COLO668 (cell line): ENCODE results near the gene MAP4K5.
"Not testable (repeated sequence)": the region's sequence is repeated elsewhere in the genome, so short reads cannot be mapped to it uniquely, and the experiment has no call there.

Experiments
- DNase-seq: peaks from one replicate; lab custom pipeline; 2025; ENCODE audit not compliant: unreplicated experiment; lab: John Stamatoyannopoulos, UW

The MAP4K5 gene

DNA sequence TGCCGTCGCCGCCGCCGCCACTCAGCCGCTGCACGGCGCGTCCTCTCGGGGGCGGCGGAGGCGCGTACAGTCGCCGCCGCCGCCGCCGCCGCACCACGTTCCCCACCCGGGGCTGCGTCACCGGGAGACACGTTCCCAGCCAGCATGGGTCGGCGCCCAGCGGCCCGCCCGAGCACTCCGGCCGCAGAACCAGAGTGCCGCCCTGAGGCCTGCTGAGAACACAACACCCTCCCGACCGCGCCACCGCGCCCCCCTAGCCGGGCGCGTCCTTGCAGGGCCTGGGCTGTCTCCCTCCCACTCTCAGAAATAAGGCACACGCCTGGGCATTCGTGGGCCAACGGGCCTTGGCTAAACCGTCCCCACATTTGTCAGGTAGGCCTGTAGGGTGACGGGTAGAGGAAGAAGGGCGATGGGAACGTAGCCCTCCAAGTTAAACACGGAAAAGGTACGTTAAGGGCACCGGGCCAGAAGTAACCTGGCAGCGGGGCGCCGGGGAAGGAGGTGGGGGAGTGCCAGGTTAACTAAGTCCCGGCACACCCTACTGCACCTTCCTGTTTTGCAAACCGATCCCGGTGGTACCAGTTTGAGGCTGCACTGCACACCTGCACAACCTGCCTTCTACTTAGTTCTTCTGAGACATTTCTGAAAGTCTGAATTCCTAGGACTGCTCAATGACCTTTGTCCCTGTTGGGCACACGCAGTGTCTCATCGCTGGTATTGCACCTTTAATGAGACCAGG, at the start of gene MAP4K5:
Gene MAP4K5, minus strand, starts transcription at position 68 of the 739 bp plus-strand sequence. CDS start 520 bp downstream, outside the sequence.
- DNase-seq, result peak; percentile 96

DNA sequence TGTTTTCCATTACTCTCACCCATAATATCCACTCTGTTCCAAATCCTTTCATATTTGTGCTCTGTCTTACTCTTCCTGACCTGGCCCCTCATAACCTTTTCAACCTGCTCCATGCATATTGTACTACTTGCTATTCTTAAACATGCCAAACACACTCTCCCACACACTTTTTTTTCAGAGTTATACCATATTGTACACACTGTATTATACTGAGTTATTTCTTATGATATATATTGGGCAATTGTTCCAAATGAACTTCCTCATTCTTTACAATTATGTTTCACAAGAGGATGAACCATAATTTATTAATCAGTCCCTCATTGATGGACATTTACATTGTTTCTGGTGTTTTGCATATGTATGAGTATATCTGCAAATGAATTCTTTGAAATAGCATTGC, 46.1 kb upstream of the MAP4K5 start:
- no peak for DNase-seq

DNA sequence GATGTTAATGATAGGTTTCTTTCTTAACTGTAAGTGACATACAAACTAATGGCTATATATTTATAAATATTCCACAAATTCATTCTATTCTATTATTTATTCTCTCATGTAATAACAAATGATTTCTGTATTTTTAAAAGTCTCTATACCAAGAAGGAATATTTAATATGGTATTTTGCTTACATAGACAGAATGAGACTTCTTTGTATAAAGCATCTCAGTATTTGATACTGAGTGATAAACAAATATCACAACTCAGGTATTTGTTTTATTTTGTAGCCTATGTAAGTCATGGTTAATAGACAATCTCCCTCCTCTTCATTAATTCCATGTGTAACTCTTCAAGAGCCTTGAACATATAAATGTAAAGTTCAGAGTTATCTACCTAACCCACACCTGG, 45.6 kb upstream of the MAP4K5 start:
- DNase-seq, result no peak

DNA sequence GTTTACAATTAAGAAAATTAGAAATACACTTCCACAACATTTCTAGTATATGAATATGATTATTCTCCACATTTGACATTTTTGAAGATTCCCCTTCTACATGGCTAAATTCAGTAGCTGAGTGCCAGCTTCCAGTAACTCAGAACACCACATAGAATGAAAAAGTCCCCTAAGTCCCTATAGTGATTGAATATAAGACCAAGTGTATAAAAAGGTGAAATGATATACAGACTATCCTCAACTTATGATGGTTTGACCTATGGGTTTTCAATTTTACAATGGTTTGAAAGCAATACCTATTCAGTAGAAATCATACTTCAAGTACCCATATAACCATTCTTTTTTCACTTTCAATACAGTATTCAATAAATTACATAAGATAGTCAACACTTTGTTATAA, 43.4 kb upstream of the MAP4K5 start:
- no peak for DNase-seq

DNA sequence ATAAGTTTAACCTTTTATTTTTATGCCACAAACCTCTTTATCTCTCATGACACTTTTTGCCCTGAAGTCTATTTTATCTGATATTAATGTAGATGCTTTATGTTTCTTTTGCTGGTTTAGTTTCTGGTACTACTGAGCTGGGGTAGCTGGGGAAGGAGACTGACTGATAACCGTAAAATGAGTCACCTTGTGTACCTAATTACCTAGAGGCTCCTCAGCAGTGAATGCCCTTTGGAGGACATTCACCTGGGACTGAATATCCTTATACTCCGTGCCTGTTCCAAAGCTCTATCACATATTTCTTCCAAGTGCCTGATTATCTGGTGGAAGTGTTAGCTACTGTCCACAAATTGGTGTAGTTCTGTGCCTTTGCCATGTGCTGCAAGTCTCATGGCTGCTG, 41.5 kb upstream of the MAP4K5 start:
- DNase-seq, result no peak

DNA sequence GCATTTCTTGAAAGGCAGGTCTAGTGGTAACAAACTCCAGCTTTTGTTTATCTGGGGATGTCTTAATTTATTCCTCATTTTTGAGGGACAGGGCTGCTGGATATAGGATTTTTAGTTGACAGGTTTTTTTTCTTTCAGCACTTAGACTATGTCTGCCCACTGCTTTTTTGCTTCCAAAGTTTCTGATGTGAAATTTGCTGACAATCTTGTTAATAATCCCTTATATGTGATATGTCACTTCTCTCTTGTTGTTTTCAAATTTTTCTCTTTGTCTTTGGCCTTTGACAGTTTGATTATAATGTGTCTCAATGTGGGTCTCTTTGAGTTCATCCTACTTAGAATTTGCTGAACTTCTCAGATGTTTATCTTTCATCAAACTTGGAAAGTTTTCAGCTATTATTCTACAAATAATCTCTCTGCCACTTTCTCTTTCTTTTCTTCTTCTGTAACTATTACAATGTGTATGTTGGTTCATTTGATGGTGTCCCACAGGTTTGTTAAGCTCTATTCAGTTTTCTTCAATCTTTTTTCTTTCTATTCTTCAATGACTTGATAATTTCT, 37.4 kb upstream of the MAP4K5 start:
- DNase-seq, result no peak

DNA sequence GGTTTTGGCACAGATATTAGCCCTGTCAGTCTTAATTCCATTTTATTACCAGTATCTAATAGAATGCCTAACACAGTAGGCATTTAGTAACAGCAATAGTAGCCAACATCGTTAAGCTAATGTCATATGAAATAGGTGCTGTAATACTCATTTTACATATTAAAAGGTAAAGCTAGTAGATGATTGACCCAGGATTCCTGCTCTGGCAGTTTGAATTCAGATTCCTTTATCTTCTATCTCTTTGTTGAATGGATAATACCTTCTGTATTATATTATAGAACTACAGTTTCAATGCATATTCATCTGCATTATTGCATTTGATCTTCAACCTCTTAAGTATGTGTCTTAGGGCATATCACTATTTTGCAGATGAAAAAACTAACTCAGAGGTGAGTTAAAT, 30.5 kb upstream of the MAP4K5 start:
- no peak for DNase-seq

DNA sequence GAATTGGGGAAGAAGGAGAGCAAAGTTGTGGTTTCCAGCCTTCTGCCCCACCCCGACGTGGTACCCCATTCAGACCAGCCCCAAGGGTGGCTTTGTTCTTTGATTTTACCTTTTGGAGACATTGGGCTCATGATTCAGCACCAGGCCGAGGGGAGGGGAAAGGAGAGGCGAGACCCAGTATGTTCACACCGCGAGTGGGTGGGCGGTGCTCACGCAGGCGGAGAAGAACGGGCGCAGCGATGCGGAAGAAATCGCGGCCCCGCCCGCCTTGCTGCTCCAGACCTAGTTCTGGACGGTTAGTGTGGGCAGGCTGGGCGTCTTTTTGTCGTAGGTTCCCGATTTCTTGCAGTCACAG, 28.5 kb upstream of the MAP4K5 start:
- peak; percentile 83 for DNase-seq

DNA sequence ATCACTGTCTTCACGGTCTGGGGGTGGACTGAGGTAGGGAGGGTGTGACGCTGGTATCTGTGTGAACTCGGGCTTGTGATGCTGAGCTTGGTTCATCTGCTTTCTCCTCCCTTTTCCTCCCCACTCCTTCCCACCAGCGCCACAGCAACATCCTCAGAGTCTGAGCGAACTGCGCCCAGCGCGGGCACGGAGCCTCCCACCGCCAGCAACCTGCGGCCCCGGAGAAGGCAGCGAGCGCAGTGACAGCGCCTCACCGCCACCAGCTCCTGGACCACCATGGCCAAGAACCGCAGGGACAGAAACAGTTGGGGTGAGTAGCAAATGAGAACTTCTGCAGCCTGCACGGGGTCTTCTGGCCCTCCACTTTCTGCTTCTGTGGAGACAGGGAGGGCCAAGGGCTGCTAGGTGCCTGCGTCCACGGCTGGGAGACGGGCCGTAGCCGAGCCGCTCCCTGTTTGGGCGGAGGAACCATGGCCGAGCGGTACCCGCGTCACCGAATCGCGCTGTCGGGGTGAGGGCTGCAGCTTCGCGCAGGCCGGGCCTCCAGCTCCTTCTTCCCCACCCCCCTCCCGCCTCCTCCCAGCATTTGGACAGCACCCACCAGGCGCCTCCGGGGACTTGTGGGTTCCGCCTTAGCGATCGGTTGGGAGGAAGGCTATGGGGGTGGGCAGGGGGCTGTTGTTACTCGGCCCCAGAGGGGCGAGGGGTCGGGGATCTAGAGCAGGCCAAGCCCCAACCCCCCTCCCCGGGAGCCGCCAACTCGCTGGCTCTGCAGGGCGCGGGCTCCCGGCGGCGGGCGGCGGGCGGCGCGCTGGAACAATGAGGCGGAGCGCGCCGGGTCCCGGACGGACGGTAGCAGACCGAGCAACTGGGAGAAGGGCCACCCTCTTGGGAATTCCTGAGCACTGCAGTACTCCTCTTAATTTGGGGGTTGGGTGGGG, 27.9 kb upstream of the MAP4K5 start, which contains the start of gene ATL1:
Gene ATL1, plus strand, starts transcription at position 156 of the 941 bp plus-strand sequence. Its CDS starts 121 bp downstream, at position 277.
- DNase-seq, result peak; percentile 79

DNA sequence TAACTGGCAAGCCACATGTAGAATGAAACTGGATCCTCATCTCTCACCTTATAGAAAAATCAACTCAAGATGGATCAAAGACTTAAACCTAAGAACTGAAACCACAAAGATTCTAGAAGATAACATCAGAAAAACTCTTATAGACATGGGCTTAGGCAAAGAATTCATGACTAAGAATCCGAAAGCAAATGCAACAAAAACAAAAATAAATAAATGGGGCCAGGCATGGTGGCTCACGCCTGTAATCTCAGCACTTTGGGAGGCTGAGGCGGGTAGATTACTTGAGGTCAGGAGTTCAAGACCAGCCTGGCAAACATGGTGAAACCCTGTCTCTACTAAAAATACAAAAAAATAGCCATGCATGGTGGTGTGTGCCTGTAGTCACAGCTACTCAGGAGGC, 20.4 kb upstream of the MAP4K5 start:
- not testable (repeated sequence) for DNase-seq

DNA sequence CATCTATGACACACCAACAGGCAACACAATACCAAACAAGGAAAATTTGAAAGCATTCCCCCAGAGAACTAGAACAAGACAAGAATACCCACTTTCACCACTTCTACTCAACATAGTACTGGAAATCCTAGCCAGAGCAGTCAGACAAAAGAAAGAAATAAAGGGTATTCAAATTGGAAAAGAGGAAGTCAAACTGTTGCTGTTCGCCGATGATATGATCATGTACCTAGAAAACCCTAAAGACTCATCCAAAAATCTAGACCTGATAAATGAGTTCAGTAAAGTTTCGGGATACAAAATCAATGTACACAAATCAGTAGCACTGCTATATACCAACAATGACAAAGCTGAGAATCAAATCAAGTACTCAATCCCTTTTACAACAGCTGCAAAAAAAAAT, 19.5 kb upstream of the MAP4K5 start:
- no peak for DNase-seq

DNA sequence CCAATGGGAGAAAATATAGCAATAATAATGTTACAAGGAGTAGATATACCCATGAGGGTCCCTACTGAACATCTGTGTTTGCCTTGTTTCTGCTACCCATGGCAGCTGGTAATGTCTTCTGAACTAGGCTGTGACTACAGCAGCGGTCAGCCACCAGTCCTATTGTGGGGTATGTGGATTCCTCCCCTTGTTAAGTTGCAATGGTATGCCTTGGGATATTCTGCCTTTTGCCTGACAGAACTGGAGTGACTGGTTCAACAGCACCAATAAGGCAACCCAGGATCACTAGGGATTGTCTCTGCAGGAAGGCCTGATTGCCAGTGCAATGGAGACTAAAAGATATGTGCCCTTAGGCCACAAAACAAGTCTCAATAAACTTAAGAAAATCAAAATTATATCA, 17.9 kb upstream of the MAP4K5 start:
- DNase-seq, result no peak

DNA sequence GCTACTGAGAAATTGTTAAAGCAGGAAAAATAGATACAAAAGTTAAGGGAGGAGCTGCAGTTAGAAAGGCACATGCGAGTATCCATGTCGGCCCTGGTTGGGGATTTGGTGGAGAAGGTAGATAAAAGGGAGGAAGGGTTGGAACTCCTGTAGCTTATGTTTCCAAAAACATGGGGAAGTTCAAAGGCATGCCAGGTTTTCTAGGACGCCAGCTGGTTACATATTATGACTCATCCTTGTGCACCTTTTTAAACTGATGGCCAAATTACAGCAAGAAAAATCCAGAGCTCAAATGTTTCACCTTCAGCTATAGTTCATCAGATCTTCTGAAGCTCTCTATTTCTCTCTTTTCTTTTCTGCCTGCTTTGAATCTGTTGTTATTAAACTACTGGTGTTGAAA, 13.2 kb upstream of the MAP4K5 start:
- DNase-seq, result peak; percentile 23

DNA sequence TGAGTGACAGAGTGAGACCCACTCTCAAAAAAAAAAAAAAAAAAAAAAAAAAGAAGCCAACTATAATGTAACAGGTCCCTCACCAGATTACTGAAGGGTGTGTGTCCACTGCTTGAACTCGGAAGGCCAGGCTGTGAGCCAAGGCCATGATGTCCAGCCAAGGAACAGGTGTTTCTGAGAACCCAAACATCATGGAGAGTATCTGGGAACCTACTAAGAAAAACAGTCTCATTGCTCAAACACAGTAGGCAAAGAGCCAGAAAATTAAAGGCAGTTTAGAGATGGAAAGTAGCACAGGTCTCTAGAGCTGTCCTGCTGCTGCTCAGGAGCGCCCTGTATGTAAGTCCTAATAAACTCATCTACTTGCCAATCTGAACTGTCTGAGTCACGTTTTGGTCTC, 12.5 kb upstream of the MAP4K5 start:
- DNase-seq, result no peak

DNA sequence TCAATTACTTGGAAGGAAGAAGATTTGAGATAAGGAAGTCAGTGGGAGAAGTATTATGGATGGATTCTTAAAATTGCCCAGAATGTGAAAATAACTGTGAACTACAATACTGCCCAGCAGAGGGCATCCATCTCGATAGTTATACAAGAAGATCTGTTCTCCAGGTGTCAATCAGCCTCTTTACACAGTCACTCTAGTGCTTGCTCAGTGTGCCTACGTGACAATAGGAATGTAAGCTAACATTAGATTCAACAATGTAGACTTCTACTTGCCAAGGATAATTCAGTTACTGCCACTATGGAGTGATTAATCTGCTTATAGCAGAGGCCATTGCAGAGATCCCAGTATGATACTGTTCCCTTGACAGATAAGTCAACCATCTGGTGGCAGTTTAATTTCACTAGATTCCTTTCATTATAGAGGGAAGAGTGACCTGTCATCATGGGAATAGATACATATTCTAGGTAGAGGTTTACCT, 10.6 kb upstream of the MAP4K5 start:
- peak; percentile 68 for DNase-seq

DNA sequence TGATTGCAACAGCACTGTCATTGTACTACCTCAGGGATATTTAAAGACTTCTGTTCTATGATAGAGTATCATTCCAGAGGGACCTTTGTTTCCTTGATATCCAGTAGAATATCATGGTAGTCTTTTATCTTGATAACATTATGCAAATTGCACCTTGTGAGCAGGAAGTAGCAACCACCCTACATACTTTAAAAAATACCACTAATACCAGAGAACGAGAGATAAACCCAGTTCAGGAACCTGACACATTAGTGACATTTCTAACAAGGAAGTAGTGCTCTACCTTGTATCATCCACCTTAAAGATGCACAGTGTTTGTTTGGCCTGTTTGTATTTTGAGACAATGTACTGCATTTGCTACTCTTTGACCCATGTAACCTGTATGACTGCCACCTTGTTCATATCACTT, 8.8 kb upstream of the MAP4K5 start:
- DNase-seq, result no peak

DNA sequence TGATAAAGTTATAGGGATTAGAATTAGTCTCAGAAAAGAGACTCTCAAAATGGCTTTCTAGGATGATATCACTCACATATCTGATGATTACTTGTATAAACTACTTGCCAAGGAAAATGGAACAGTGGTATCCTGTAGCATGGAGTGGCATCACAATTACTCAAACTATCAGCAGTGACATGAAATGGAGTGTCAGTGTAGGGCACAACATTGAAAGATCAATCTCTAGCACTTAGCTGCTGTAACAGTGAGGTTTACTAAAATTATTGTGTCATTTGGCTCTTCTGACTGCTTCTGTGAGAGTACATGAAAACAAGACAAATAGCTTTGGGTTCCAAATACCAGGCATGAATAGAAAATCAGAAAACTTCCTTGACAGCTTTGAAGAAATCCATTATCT, 6.7 kb upstream of the MAP4K5 start:
- DNase-seq, result no peak

DNA sequence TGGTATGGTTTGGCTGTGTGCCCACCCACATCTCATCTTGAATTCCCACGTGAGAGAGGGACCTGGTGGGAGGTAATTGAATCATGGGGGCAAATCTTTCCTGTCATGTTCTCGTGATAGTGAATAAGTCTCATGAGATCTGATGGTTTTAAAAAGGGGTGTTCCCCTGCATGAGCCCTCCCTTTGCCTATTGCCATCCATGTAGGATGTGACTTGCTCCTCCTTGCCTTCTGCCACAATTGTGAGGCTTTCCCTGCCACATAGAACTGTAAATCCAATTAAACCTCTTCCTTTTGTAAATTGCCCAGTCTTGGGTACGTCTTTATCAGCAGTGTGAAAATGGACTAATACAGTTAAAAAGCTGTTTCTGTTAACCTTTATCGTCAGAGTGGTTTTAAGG, 5.7 kb upstream of the MAP4K5 start:
- not testable (repeated sequence) for DNase-seq

DNA sequence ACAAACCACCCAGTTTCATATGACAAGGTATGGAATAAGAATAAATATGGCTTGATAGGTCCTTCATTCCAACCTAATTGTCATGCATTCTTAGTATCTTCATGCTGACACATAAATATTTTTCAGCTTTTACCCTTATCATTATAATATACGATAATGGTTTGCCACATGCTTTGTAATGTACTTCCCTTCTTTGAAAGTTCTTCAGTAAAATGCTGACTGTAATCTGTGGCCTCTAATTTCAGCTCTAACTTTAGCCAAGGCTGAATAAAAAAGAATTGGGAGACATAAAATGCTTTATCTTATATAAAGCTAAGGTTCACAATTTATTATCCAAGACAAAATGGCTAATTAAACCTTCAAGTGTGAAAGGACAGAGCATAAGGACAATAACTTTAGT, 2.6 kb upstream of the MAP4K5 start:
- DNase-seq, result no peak

DNA sequence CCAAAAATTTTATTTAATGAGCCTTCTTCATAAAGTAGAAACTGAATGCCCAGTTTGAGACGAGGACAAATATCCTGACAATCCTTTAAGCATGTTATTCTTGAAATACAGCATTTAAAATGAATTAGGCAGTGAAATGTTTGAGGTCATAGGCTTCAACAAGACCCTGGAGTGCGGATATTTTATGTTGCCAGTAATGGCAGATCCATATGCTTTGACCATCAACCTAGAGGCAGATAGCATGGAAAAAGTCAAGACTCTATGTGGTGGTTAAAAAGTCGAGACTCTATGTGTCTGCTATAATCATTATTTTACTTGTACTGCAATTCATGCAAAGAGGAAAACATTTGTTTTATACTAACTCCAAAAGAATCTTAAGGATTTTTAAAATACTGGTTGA, 2.0 kb upstream of the MAP4K5 start:
- no peak for DNase-seq

DNA sequence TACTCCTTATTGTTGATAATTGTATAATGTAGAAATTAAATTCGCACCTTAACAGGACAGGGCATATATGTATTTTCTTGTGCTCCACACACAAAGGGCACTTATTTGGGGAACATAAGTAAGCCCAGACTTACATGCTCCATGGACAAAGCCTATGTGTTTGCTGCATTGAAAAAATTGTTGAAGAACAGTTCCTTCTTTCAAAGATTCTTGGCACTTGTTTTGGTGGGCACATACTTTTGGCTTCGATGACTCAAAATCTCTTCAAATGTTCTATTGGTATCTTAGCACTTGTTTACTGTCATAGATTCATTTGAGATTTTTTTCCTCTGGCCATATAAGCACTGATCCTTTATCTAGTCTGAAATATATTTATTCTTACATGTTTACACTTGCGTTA, 1.4 kb upstream of the MAP4K5 start:
- no peak for DNase-seq

DNA sequence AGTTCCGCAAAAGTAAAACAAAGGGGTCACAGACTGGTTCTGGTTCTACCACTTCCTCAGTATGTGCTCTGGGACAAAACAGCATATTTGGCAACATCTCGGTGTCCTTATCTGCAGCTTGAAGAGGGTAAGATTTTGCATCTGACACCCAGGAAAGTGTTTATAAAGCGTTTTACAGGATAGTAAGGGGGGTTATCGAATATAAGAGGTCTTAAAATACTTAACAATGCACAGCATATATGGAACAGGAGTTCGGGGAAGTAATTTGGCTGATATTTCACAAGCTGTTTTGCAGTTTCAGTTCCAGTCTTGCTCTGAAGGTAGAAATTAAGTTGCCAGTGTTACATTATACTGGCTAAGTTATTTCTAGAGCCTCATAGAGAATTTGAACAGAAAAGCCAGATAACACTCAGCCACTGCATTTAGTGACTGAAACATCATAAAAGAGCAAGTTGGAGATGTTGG, 904 bp upstream of the MAP4K5 start:
- no peak for DNase-seq
